K562 (cell line): ENCODE data around the gene PGD. TPM values are rescaled to one million over a fixed set of nuclear protein-coding genes. Genes with fewer than 3 reads are reported as not detected.

Experiments
- ATAC-seq: fragments of 200-7000 bp; cut with Tn5 transposase; 3 replicates; pipeline ENCODE4 v1.9.1; 2020; ENCODE audit warnings: moderate library complexity
- BruUV-seq: library from RNA; stranded (reverse); fragments of 400-500 nt; replicated peaks from 2 replicates; lab custom pipeline; 2021; lab: Mats Ljungman, UMichigan
- CTCF ChIA-PET: fragments of 300-600 bp; formaldehyde crosslinking; extraction: SDS; loops from one replicate; lab custom pipeline; 2021; ENCODE audit warnings: low intra/inter-chr PET ratio; lab: Yijun Ruan, JAX
- POLR2A ChIA-PET: fragments of 300-600, 350-650 bp; sonication (Branson Sonifier 250); formaldehyde crosslinking; extraction: SDS; loops from one replicate; lab custom pipeline; 2021; ENCODE audit warnings: antibody characterized with exemption, inconsistent platforms; lab: Yijun Ruan, JAX
- DNase-seq, 4 experiments: peaks; one replicate each; pipeline versions ENCODE4 v3.0.0 to v3.0.0-alpha.2; 2011 to 2018; ENCODE audit warnings: low spot score in 3 of 4, mixed read lengths in 3 of 4; ENCODE audit errors: extremely low read depth in 1 of 4
- FAIRE-seq: peaks from 2 replicates; lab custom pipeline; 2011; peaks lifted over from hg19 to GRCh38; lab: Jason Lieb, UNC
- H2AFZ ChIP-seq: 2 replicates; pipeline ENCODE4 v1.6.0; 2011; ENCODE audit warnings: low read depth, low read length, control low read depth, inconsistent platforms
- H3K27ac ChIP-seq: fragments of 200-600 bp; 3 replicates; pipeline ENCODE4 v1.8.0; 2011; ENCODE audit warnings: low read depth, mild to moderate bottlenecking, control low read depth, inconsistent platforms, low read length, moderate library complexity, mixed read lengths; ENCODE audit errors: extremely low read depth
- H3K27me3 ChIP-seq, 2 experiments: fragments of 300-600 bp in 1 of 2; 2 replicates in 1 of 2; 3 replicates in 1 of 2; pipeline versions ENCODE4 v1.6.0 to v1.8.0; 2011; ENCODE audit warnings: inconsistent platforms in 2 of 2, low read length in 2 of 2, mild to moderate bottlenecking in 1 of 2, mixed read lengths in 1 of 2, moderate library complexity in 1 of 2; ENCODE audit not compliant: control insufficient read depth in 2 of 2, insufficient read depth in 2 of 2
- H3K36me3 ChIP-seq: fragments of 300-600 bp; 3 replicates; pipeline ENCODE4 v1.8.0; 2011; ENCODE audit warnings: mild to moderate bottlenecking, low read length, inconsistent platforms; ENCODE audit not compliant: control insufficient read depth, insufficient read depth
- H3K4me1 ChIP-seq, 2 experiments: fragments of 200-600 bp in 1 of 2; replicated peaks in 1 of 2; 2 replicates in 1 of 2; 3 replicates in 1 of 2; pipeline versions ENCODE4 v1.5.1 to v1.8.0; 2011; ENCODE audit warnings: inconsistent platforms in 2 of 2, low read length in 2 of 2, mild to moderate bottlenecking in 1 of 2, mixed read lengths in 1 of 2, moderate library complexity in 1 of 2; ENCODE audit not compliant: control insufficient read depth in 2 of 2, insufficient read depth in 2 of 2
- H3K4me2 ChIP-seq: 2 replicates; pipeline ENCODE4 v1.6.1; 2011; ENCODE audit warnings: low read length, control low read depth, inconsistent platforms, mixed read lengths; ENCODE audit not compliant: insufficient read depth
- H3K4me3 ChIP-seq: fragments of 200-600 bp; sonication (generic), shearing (Covaris generic); 2 replicates; pipeline ENCODE4 v1.5.1; 2016; ENCODE audit warnings: control low read depth, inconsistent platforms
- H3K79me2 ChIP-seq: fragments of 200-600 bp; 3 replicates; pipeline ENCODE4 v1.8.0; 2011; ENCODE audit warnings: low read length, inconsistent platforms; ENCODE audit not compliant: control insufficient read depth, insufficient read depth
- H3K9ac ChIP-seq, 2 experiments: 2 replicates each; pipeline versions ENCODE4 v1.6.0 to v1.6.1; 2011; ENCODE audit warnings: low read depth in 2 of 2, low read length in 2 of 2, control low read depth in 1 of 2, inconsistent platforms in 1 of 2, mild to moderate bottlenecking in 1 of 2, mixed read lengths in 1 of 2; ENCODE audit not compliant: insufficient read depth in 1 of 2
- H3K9me1 ChIP-seq: one replicate; pipeline ENCODE4 v1.6.0; 2011; ENCODE audit warnings: inconsistent platforms, mild to moderate bottlenecking, low read length, moderate library complexity; ENCODE audit not compliant: control insufficient read depth, insufficient read depth
- H3K9me3 ChIP-seq: replicated peaks from 2 replicates; pipeline ENCODE4 v1.5.1; 2011; ENCODE audit warnings: low read depth, low read length, inconsistent platforms; ENCODE audit not compliant: control insufficient read depth, insufficient read depth
- H4K20me1 ChIP-seq: replicated peaks from 2 replicates; pipeline ENCODE4 v1.6.1; 2011; ENCODE audit warnings: low read length, inconsistent platforms, mixed read lengths; ENCODE audit not compliant: control insufficient read depth, insufficient read depth
- CXXC5 ChIP-seq: fragments of 250-450 bp; sonication (Bioruptor Pico); IDR thresholded peaks from 2 replicates; pipeline ENCODE4 v1.8.0; 2022; ENCODE audit warnings: inconsistent platforms, mild to moderate bottlenecking, moderate library complexity
- NFE2L1 ChIP-seq: fragments of 450-650 bp; IDR thresholded peaks from 2 replicates; pipeline ENCODE4 v1.6.1; 2016; ENCODE audit warnings: missing genetic modification characterization, low read depth, mild to moderate bottlenecking, missing compliant biosample characterization, moderate library complexity, borderline replicate concordance
- POLR2A ChIP-seq: fragments of 450-650 bp; conservative IDR thresholded peaks from 2 replicates; pipeline ENCODE4 v1.6.1; 2016
- POLR2B ChIP-seq: fragments of 450-650 bp; IDR thresholded peaks from 2 replicates; pipeline ENCODE4 v1.6.1; 2018; ENCODE audit warnings: low read depth; ENCODE audit not compliant: partially characterized antibody
- TAF1 ChIP-seq: IDR thresholded peaks from 2 replicates; pipeline ENCODE4 v1.6.1; 2011; ENCODE audit warnings: mild to moderate bottlenecking, low read length, moderate library complexity; ENCODE audit not compliant: insufficient read depth, control insufficient read depth, severe bottlenecking; ENCODE audit errors: extremely low read depth
- ZNF121 ChIP-seq: sonication (generic); formaldehyde crosslinking; conservative IDR thresholded peaks from 2 replicates; pipeline ENCODE4 v1.8.0; 2022; ENCODE audit warnings: missing genetic modification reagents
- ZNF347 ChIP-seq: fragments of 450-650 bp; formaldehyde crosslinking; IDR thresholded peaks from 2 replicates; pipeline ENCODE4 v1.4.0; 2020; ENCODE audit warnings: low read depth, mild to moderate bottlenecking, moderate library complexity
- ZNF589 ChIP-seq: fragments of 200-800 bp; sonication (Bioruptor generic); IDR thresholded peaks from 2 replicates; pipeline ENCODE4 v1.6.1; 2016; ENCODE audit warnings: low read depth, missing genetic modification characterization, missing compliant biosample characterization
- WGBS: fragments of 100-300 bp; shearing (Covaris generic); methylation state at CpG from one replicate; pipeline ENCODE4 v1.1.6; 2016; ENCODE audit warnings: low coverage, mixed read lengths; ENCODE audit not compliant: insufficient coverage; ENCODE audit errors: missing lambda C conversion rate; 5-methylcytosine and 5-hydroxymethylcytosine counted together
- in situ Hi-C: fragments of 300-500 bp; cut with MboI; formaldehyde crosslinking; loops from 4 replicates; pipeline ENCODE4 v1.15.0; 2018; ENCODE audit warnings: inconsistent platforms, mixed read lengths
- intact Hi-C: fragments of 100-400 bp; cut with micrococcal nuclease; formaldehyde crosslinking; loops from 2 replicates; pipeline ENCODE4 v1.14.2; 2022
- polyA plus RNA-seq, 8 experiments: library from polyadenylated mRNA; depleted of rRNA in 4 of 8; stranded (reverse) in 5 of 8; unstranded in 3 of 8; fragments of >200 nt; fragmentation: Nextera tagmentation in 2 of 8; fragmentation: Illumina TruSeq in 1 of 8; extraction: Ambion mirVana in 2 of 8; extraction: Trizol in 1 of 8; gene quantifications; 2 replicates each; pipeline versions ENCODE4 v1.2.1 to v1.2.3, GENCODE V29; 2011 to 2014; ENCODE audit warnings: inconsistent platforms in 1 of 8, missing spikeins in 1 of 8
- total RNA-seq, 7 experiments: library from RNA; depleted of rRNA in 6 of 7; stranded (reverse); fragments of >200 nt in 6 of 7; fragmentation: Illumina TruSeq in 2 of 7; extraction: Trizol in 2 of 7; gene quantifications; 2 replicates each; pipeline versions ENCODE4 v1.2.1 to v1.2.3, GENCODE V29; 2011 to 2021; ENCODE audit warnings: low replicate concordance in 1 of 7
- TF ChIP-seq, protein P1 (sequence below), 2 experiments: fragments of 200-800 bp in 1 of 2; sonication (Bioruptor generic) in 1 of 2; sonication (generic) in 1 of 2; formaldehyde crosslinking in 1 of 2; IDR thresholded peaks in 1 of 2; conservative IDR thresholded peaks in 1 of 2; 2 replicates each; pipeline versions ENCODE4 v1.5.0 to v1.6.1; 2016 to 2020; ENCODE audit warnings: missing compliant biosample characterization in 1 of 2, missing genetic modification characterization in 1 of 2, missing genetic modification reagents in 1 of 2
- TF ChIP-seq, protein P2 (sequence below): sonication (generic); formaldehyde crosslinking; IDR thresholded peaks from 2 replicates; pipeline ENCODE4 v1.8.0; 2023; ENCODE audit warnings: mild to moderate bottlenecking, missing genetic modification reagents

PGD gene
- total and polyA plus RNA-seq, 9 of the 15 experiments (the other 6 are each of a cell fraction or from before 2014, with no cell fraction given) = 177 to 542 (median 270) TPM

DNA sequence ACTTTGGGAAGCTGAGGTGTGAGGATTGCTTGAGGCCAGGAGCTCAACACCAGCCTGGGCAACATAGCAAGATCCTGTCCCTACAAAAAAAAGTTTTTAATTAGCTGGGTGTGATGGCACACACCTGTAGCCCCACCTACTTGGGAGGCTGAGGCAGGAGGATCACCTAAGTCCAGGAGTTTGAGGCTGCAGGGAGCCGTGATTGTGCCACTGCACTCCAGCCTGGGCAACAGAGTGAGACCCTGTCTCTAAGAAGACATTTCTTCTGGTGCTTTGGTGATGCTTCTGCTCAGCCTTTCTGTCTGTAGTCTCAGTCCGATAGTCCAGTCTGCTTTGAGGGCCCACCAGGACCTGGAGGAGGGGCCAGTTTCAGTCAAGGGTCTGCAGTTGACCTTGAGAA lies 8.3 kb downstream of the PGD start:
- no peak for FAIRE-seq
- in situ Hi-C loops = no loop called here

More for the DNA sequence above, 8.3 kb downstream of the PGD start:
- 89% methylated on average over 2 of the region's 2 CpGs for WGBS
- Histone ChIP-seq H3K4me1 (peaks cover 0 to 3% of the 10 kb centered on the region in 2 experiments; a peak in 3 of 5 replicates), H3K4me3 (no peak overlapping the region), H3K4me2 (no peak overlapping the region), H3K9me3 (no peaks in the 10 kb centered on the region), H3K27ac (no peak overlapping the region), H3K9me1 (no peaks in the 10 kb centered on the region), H3K9ac (no peak overlapping the region), H3K79me2 (peaks cover 11% of the 10 kb centered on the region), H3K27me3 (no peaks in the 10 kb centered on the region), H4K20me1 (no peaks in the 10 kb centered on the region), H2AFZ (no peak overlapping the region), H3K36me3 (peaks cover 99% of the 10 kb centered on the region)
- ChIA-PET POLR2A (interaction anchor here (1.1 to 3.6 kb wide), 4 partner anchors 8 to 88 kb away, joined by 3 to 27 read pairs (median 5); partner anchors contain the start of gene PGD), CTCF (no interaction called here)
- ATAC-seq = no peak
- DNase-seq = no peak
- TF ChIP-seq ZNF347 (CRISPR knock-in tag) = no peak
- TF ChIP-seq ZNF121 (CRISPR knock-in tag) = peak; percentile 92
- no peak for TF ChIP-seq CXXC5 (CRISPR knock-in tag)
- no peak for TF ChIP-seq TAF1
- TF ChIP-seq, protein P1, sequence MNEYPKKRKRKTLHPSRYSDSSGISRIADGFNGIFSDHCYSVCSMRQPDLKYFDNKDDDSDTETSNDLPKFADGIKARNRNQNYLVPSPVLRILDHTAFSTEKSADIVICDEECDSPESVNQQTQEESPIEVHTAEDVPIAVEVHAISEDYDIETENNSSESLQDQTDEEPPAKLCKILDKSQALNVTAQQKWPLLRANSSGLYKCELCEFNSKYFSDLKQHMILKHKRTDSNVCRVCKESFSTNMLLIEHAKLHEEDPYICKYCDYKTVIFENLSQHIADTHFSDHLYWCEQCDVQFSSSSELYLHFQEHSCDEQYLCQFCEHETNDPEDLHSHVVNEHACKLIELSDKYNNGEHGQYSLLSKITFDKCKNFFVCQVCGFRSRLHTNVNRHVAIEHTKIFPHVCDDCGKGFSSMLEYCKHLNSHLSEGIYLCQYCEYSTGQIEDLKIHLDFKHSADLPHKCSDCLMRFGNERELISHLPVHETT (CRISPR knock-in tag; conservative IDR thresholded peaks at IDR 0.05 in 1 of 2, IDR thresholded peaks at IDR 0.05 in 1 of 2) = no peak
- peak; percentile 21 for TF ChIP-seq POLR2B
- no peak for TF ChIP-seq NFE2L1 (tag)
- TF ChIP-seq ZNF589 (CRISPR knock-in tag) = no peak
- TF ChIP-seq, protein P2, sequence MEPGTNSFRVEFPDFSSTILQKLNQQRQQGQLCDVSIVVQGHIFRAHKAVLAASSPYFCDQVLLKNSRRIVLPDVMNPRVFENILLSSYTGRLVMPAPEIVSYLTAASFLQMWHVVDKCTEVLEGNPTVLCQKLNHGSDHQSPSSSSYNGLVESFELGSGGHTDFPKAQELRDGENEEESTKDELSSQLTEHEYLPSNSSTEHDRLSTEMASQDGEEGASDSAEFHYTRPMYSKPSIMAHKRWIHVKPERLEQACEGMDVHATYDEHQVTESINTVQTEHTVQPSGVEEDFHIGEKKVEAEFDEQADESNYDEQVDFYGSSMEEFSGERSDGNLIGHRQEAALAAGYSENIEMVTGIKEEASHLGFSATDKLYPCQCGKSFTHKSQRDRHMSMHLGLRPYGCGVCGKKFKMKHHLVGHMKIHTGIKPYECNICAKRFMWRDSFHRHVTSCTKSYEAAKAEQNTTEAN = no peak
- TF ChIP-seq POLR2A = 0 out of 2 replicates have a peak, but pooled peaks have one; percentile 57
- intact Hi-C loops = no loop called here
- BruUV-seq = no TSS peak
